SK-N-SH (cell line): Measurements from ENCODE around the gene MEF2A. TPM values are rescaled to one million over a fixed set of nuclear protein-coding genes. Genes with fewer than 3 reads are reported as not detected.

Experiments used
- CTCF ChIA-PET: fragments of 300-600, 350-600 bp; formaldehyde crosslinking; extraction: SDS; loops from one replicate; lab custom pipeline; 2021; lab: Yijun Ruan, JAX
- POLR2A ChIA-PET: fragments of 350-600 bp; sonication (Branson Sonifier 250); formaldehyde crosslinking; extraction: SDS; loops from one replicate; lab custom pipeline; 2020; ENCODE audit warnings: antibody characterized with exemption, inconsistent platforms; lab: Yijun Ruan, JAX
- DNase-seq: peaks from one replicate; pipeline ENCODE4 v3.0.0; 2012
- H2AFZ ChIP-seq: fragments of 200-600 bp; sonication (generic); 2 replicates; pipeline ENCODE4 v1.8.1; 2016; ENCODE audit warnings: antibody characterized with exemption, mild to moderate bottlenecking, low read depth
- H3F3A ChIP-seq: fragments of 200-600 bp; sonication (generic); replicated peaks from 2 replicates; pipeline ENCODE3; 2016; ENCODE audit warnings: antibody characterized with exemption, mild to moderate bottlenecking; ENCODE audit not compliant: insufficient read depth
- H3K27ac ChIP-seq, 2 experiments: fragments of 200-500 bp in 1 of 2; fragments of 200-600 bp in 1 of 2; sonication (Bioruptor generic) in 1 of 2; sonication (generic), shearing (Covaris generic) in 1 of 2; 2 replicates each; pipeline versions ENCODE4 v1.5.1 to v1.6.1; 2014 to 2016; ENCODE audit warnings: low read depth in 2 of 2, inconsistent platforms in 1 of 2, low read length in 1 of 2, mild to moderate bottlenecking in 1 of 2, mixed read lengths in 1 of 2
- H3K27me3 ChIP-seq: fragments of 200-600 bp; sonication (generic), shearing (Covaris generic); 2 replicates; pipeline ENCODE4 v1.6.1; 2016; ENCODE audit warnings: mixed run types; ENCODE audit not compliant: insufficient read depth
- H3K36me3 ChIP-seq, 2 experiments: fragments of 200-500 bp in 1 of 2; fragments of 200-600 bp in 1 of 2; sonication (Bioruptor generic) in 1 of 2; sonication (generic) in 1 of 2; replicated peaks in 1 of 2; 2 replicates each; pipeline versions ENCODE3 to v1.5.1; 2014 to 2016; ENCODE audit warnings: low read length in 1 of 2, mild to moderate bottlenecking in 1 of 2; ENCODE audit not compliant: insufficient read depth in 2 of 2, control insufficient read depth in 1 of 2
- H3K4me1 ChIP-seq, 2 experiments: fragments of 200-500 bp in 1 of 2; fragments of 200-600 bp in 1 of 2; sonication (Bioruptor generic) in 1 of 2; sonication (generic), shearing (Covaris generic) in 1 of 2; 2 replicates each; pipeline versions ENCODE4 v1.5.1 to v1.6.1; 2014 to 2016; ENCODE audit warnings: low read depth in 1 of 2, low read length in 1 of 2, mixed run types in 1 of 2; ENCODE audit not compliant: insufficient read depth in 2 of 2, control insufficient read depth in 1 of 2
- H3K4me2 ChIP-seq: fragments of 200-600 bp; sonication (generic), shearing (Covaris generic); 2 replicates; pipeline ENCODE4 v1.6.1; 2017; ENCODE audit warnings: mixed run types
- H3K4me3 ChIP-seq, 2 experiments: fragments of 200-500 bp in 1 of 2; fragments of 200-600 bp in 1 of 2; sonication (Bioruptor generic) in 1 of 2; sonication (generic), shearing (Covaris generic) in 1 of 2; 2 replicates each; pipeline versions ENCODE4 v1.5.1 to v1.8.1; 2014 to 2016; ENCODE audit warnings: low read depth in 2 of 2, inconsistent platforms in 1 of 2, low read length in 1 of 2, mild to moderate bottlenecking in 1 of 2, mixed read lengths in 1 of 2, moderate library complexity in 1 of 2
- H3K79me2 ChIP-seq: fragments of 200-600 bp; sonication (generic); 2 replicates; pipeline ENCODE4 v1.8.1; 2017; ENCODE audit warnings: mild to moderate bottlenecking; ENCODE audit not compliant: insufficient read depth
- H3K9ac ChIP-seq: fragments of 200-600 bp; sonication (generic); 2 replicates; pipeline ENCODE4 v1.6.1; 2017; ENCODE audit warnings: mixed run types
- H3K9me2 ChIP-seq: fragments of 200-600 bp; sonication (generic); 2 replicates; pipeline ENCODE4 v1.6.1; 2017; ENCODE audit warnings: mixed run types
- H3K9me3 ChIP-seq: fragments of 200-600 bp; sonication (generic); 2 replicates; pipeline ENCODE4 v1.6.1; 2017; ENCODE audit warnings: mixed run types, mild to moderate bottlenecking, moderate library complexity
- H4K20me1 ChIP-seq: fragments of 200-600 bp; sonication (generic); 2 replicates; pipeline ENCODE4 v1.6.1; 2017; ENCODE audit warnings: mild to moderate bottlenecking, mixed run types; ENCODE audit not compliant: insufficient read depth
- ELF1 ChIP-seq: IDR thresholded peaks from 2 replicates; pipeline ENCODE4 v1.4.0; 2012
- EP300 ChIP-seq, 2 experiments: IDR thresholded peaks; 2 replicates each; pipeline versions ENCODE4 v1.4.0 to v1.6.1; 2012; ENCODE audit warnings: borderline replicate concordance in 1 of 2, low read depth in 1 of 2, low read length in 1 of 2
- EZH2phosphoT487 ChIP-seq: fragments of 200-600 bp; sonication (generic); IDR thresholded peaks from 2 replicates; pipeline ENCODE4 v1.6.1; 2017; ENCODE audit warnings: low read depth, mixed run types, mild to moderate bottlenecking, antibody characterized with exemption, moderate library complexity, borderline replicate concordance
- FOSL2 ChIP-seq: IDR thresholded peaks from 2 replicates; pipeline ENCODE4 v1.4.0; 2012; ENCODE audit warnings: low read depth, mild to moderate bottlenecking, moderate library complexity, borderline replicate concordance
- FOXJ3 ChIP-seq: sonication (generic); formaldehyde crosslinking; IDR thresholded peaks from 2 replicates; pipeline ENCODE4 v1.5.1; 2020; ENCODE audit warnings: mild to moderate bottlenecking, missing genetic modification reagents
- FOXM1 ChIP-seq: IDR thresholded peaks from 2 replicates; pipeline ENCODE4 v1.4.0; 2012; ENCODE audit warnings: low read depth, mild to moderate bottlenecking
- GATA2 ChIP-seq: sonication (generic); formaldehyde crosslinking; IDR thresholded peaks from 2 replicates; pipeline ENCODE4 v1.5.0; 2020; ENCODE audit warnings: mild to moderate bottlenecking, missing genetic modification reagents
- JUND ChIP-seq: IDR thresholded peaks from 2 replicates; pipeline ENCODE4 v1.4.0; 2012
- POLR2AphosphoS5 ChIP-seq: IDR thresholded peaks from 2 replicates; pipeline ENCODE4 v1.6.1; 2012; ENCODE audit warnings: low read depth, low read length
- RAD21 ChIP-seq: IDR thresholded peaks from 2 replicates; pipeline ENCODE4 v1.6.1; 2012; ENCODE audit warnings: mild to moderate bottlenecking, low read length
- RCOR1 ChIP-seq: fragments of 150-350 bp; IDR thresholded peaks from 2 replicates; pipeline ENCODE4 v1.6.1; 2017; ENCODE audit warnings: antibody characterized with exemption, low read length
- RFX5 ChIP-seq: IDR thresholded peaks from 2 replicates; pipeline ENCODE4 v1.6.1; 2012; ENCODE audit warnings: mild to moderate bottlenecking, improper control_type of control experiment, low read length
- RXRA ChIP-seq: IDR thresholded peaks from 2 replicates; pipeline ENCODE4 v1.4.0; 2012; ENCODE audit warnings: low read depth, mild to moderate bottlenecking, borderline replicate concordance
- SIN3A ChIP-seq: IDR thresholded peaks from 2 replicates; pipeline ENCODE4 v1.6.1; 2012; ENCODE audit warnings: low read depth, mild to moderate bottlenecking, low read length, moderate library complexity, borderline replicate concordance
- TAF1 ChIP-seq: IDR thresholded peaks from 2 replicates; pipeline ENCODE4 v1.6.1; 2012; ENCODE audit warnings: low read depth, mild to moderate bottlenecking, low read length, moderate library complexity, borderline replicate concordance
- YY1 ChIP-seq: IDR thresholded peaks from 2 replicates; pipeline ENCODE4 v1.4.0; 2012; ENCODE audit warnings: low read depth, mild to moderate bottlenecking
- WGBS: methylation state at CpG from one replicate; pipeline ENCODE4 v1.1.6; 2017; ENCODE audit warnings: low lambda C conversion rate; 5-methylcytosine and 5-hydroxymethylcytosine counted together
- polyA plus RNA-seq, 3 experiments: library from polyadenylated mRNA; depleted of rRNA; stranded (reverse); fragments of >200 nt; gene quantifications; 2 replicates each; pipeline ENCODE4 v1.2.3, GENCODE V29; 2012
- TF ChIP-seq, protein P1 (sequence below): IDR thresholded peaks from 2 replicates; pipeline ENCODE4 v1.4.0; 2012; ENCODE audit warnings: low read depth, borderline replicate concordance
- TF ChIP-seq, protein P2 (sequence below): fragments of 150-350 bp; IDR thresholded peaks from 2 replicates; pipeline ENCODE4 v1.6.1; 2016; ENCODE audit warnings: mild to moderate bottlenecking, low read depth, low read length
- TF ChIP-seq, protein P3 (sequence below): fragments of 150-350 bp; IDR thresholded peaks from 2 replicates; pipeline ENCODE4 v1.6.1; 2017; ENCODE audit warnings: antibody characterized with exemption, low read length, low read depth, borderline replicate concordance
- TF ChIP-seq, protein P4 (sequence below): IDR thresholded peaks from 2 replicates; pipeline ENCODE4; 2012

The MEF2A gene
- polyA plus RNA-seq, 1 of the 3 experiments (the other 2 are of a cell fraction): 20.9 TPM

DNA sequence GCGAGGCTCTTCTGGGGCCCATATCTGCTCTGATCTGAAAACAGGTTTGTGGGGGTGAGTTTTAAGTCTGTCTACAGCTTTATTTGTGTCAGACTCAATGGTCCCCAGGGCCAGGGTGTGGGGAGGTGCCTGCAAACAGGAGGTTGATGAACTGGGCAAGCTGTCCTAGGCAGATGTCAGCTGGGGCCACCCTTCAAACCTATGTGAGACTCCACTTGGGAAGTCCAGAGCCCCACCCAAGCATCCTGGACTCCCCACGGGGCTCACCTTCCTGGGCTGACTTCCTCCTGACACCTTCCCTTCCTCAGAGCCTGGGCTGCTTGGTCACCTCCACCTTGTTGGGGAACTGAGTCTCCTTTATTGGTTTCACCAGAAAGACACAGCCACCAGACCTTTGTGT lies 176.1 kb downstream of the MEF2A start:
- H3K4me2 ChIP-seq: no peak overlapping the region
- no peak overlapping the region for H2AFZ ChIP-seq
- H3K9ac ChIP-seq: no peak overlapping the region
- POLR2A ChIA-PET: no interaction called here
- no peaks in the 10 kb centered on the region for H3K36me3 ChIP-seq
- H3K27me3 ChIP-seq: no peaks in the 10 kb centered on the region
- TF ChIP-seq RFX5: no peak
- TF ChIP-seq SIN3A: no peak
- TF ChIP-seq GATA2 (CRISPR knock-in tag): no peak
- no peak for TF ChIP-seq POLR2AphosphoS5
- no peak for TF ChIP-seq ELF1
- TF ChIP-seq EP300 (IDR thresholded peaks at IDR 0.05; ENCODE audit: borderline replicate concordance in 1 of 2, low read depth in 1 of 2, low read length in 1 of 2): no peak
- no peak for TF ChIP-seq JUND
- no peak for TF ChIP-seq RCOR1
- no peak for TF ChIP-seq RAD21
- TF ChIP-seq TAF1: no peak
- TF ChIP-seq FOXJ3 (CRISPR knock-in tag): no peak
- TF ChIP-seq FOXM1: no peak
- no peak for TF ChIP-seq YY1
- no peak for TF ChIP-seq EZH2phosphoT487
- TF ChIP-seq, protein P1, sequence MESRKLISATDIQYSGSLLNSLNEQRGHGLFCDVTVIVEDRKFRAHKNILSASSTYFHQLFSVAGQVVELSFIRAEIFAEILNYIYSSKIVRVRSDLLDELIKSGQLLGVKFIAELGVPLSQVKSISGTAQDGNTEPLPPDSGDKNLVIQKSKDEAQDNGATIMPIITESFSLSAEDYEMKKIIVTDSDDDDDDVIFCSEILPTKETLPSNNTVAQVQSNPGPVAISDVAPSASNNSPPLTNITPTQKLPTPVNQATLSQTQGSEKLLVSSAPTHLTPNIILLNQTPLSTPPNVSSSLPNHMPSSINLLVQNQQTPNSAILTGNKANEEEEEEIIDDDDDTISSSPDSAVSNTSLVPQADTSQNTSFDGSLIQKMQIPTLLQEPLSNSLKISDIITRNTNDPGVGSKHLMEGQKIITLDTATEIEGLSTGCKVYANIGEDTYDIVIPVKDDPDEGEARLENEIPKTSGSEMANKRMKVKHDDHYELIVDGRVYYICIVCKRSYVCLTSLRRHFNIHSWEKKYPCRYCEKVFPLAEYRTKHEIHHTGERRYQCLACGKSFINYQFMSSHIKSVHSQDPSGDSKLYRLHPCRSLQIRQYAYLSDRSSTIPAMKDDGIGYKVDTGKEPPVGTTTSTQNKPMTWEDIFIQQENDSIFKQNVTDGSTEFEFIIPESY: no peak
- no peak for TF ChIP-seq FOSL2
- TF ChIP-seq, protein P2, sequence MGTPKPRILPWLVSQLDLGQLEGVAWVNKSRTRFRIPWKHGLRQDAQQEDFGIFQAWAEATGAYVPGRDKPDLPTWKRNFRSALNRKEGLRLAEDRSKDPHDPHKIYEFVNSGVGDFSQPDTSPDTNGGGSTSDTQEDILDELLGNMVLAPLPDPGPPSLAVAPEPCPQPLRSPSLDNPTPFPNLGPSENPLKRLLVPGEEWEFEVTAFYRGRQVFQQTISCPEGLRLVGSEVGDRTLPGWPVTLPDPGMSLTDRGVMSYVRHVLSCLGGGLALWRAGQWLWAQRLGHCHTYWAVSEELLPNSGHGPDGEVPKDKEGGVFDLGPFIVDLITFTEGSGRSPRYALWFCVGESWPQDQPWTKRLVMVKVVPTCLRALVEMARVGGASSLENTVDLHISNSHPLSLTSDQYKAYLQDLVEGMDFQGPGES: no peak
- no peak for TF ChIP-seq RXRA
- TF ChIP-seq, protein P3, sequence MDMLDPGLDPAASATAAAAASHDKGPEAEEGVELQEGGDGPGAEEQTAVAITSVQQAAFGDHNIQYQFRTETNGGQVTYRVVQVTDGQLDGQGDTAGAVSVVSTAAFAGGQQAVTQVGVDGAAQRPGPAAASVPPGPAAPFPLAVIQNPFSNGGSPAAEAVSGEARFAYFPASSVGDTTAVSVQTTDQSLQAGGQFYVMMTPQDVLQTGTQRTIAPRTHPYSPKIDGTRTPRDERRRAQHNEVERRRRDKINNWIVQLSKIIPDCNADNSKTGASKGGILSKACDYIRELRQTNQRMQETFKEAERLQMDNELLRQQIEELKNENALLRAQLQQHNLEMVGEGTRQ: no peak
- TF ChIP-seq, protein P4, sequence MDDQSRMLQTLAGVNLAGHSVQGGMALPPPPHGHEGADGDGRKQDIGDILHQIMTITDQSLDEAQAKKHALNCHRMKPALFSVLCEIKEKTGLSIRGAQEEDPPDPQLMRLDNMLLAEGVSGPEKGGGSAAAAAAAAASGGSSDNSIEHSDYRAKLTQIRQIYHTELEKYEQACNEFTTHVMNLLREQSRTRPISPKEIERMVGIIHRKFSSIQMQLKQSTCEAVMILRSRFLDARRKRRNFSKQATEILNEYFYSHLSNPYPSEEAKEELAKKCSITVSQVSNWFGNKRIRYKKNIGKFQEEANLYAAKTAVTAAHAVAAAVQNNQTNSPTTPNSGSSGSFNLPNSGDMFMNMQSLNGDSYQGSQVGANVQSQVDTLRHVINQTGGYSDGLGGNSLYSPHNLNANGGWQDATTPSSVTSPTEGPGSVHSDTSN: no peak
- 52% methylated on average over 2 of the region's 2 CpGs for WGBS
- no peaks in the 10 kb centered on the region for H3K9me3 ChIP-seq
- H4K20me1 ChIP-seq: no peaks in the 10 kb centered on the region
- H3K4me3 ChIP-seq: no peak overlapping the region
- no peaks in the 10 kb centered on the region for H3K9me2 ChIP-seq
- DNase-seq: no peak
- H3F3A ChIP-seq: no peaks in the 10 kb centered on the region
- CTCF ChIA-PET: interaction anchor here (0.6 to 2.4 kb wide), 2 partner anchors 14 to 74 kb away, joined by 3 to 7 read pairs; no protein-coding TSS in a partner anchor
- no peaks in the 10 kb centered on the region for H3K79me2 ChIP-seq
- H3K4me1 ChIP-seq: no peaks in the 10 kb centered on the region
- no peak overlapping the region for H3K27ac ChIP-seq
